HuH-7 (cell line): ENCODE results near the gene NFE2L3.
"Not testable (repeated sequence)": the region's sequence is repeated elsewhere in the genome, so short reads cannot be mapped to it uniquely, and the experiment has no call there.

Experiments
- DNase-seq: peaks from one replicate; pipeline ENCODE4 v3.0.0; 2011; ENCODE audit warnings: low spot score

NFE2L3 gene, protein sequence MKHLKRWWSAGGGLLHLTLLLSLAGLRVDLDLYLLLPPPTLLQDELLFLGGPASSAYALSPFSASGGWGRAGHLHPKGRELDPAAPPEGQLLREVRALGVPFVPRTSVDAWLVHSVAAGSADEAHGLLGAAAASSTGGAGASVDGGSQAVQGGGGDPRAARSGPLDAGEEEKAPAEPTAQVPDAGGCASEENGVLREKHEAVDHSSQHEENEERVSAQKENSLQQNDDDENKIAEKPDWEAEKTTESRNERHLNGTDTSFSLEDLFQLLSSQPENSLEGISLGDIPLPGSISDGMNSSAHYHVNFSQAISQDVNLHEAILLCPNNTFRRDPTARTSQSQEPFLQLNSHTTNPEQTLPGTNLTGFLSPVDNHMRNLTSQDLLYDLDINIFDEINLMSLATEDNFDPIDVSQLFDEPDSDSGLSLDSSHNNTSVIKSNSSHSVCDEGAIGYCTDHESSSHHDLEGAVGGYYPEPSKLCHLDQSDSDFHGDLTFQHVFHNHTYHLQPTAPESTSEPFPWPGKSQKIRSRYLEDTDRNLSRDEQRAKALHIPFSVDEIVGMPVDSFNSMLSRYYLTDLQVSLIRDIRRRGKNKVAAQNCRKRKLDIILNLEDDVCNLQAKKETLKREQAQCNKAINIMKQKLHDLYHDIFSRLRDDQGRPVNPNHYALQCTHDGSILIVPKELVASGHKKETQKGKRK

DNA sequence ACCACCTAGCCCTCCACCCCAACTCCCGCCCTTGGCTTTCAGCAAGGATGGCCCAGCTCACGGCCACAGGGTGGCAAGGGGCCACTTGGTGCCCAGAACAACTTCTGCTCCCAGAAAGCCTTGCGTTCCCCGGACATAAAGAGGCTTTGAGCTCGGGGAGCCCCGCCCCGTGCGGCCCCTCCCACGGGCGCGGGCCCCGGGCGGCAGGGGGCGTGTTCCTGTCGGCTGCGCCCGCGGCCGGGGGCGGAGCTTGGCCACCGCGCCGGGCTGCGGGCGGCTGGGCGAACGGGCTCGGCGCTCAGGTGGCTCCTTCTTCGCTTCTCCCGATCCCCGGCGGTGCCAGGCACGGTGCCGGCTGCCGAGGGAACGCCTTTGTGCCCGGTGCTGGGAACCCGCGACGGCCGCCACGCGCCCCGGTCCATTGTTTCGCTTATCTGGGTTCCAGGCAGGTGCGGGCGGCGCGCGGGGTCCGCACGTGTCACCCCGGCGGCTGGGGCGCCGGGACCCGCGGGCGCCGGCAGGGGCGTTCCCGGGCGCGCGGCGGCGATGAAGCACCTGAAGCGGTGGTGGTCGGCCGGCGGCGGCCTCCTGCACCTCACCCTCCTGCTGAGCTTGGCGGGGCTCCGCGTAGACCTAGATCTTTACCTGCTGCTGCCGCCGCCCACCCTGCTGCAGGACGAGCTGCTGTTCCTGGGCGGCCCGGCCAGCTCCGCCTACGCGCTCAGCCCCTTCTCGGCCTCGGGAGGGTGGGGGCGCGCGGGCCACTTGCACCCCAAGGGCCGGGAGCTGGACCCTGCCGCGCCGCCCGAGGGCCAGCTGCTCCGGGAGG is at the start of gene NFE2L3:
Gene NFE2L3 (plus strand): TSS at position 246 of the 829 bp plus-strand sequence. CDS start 301 bp downstream, at position 547.
- peak; percentile 92 for DNase-seq

DNA sequence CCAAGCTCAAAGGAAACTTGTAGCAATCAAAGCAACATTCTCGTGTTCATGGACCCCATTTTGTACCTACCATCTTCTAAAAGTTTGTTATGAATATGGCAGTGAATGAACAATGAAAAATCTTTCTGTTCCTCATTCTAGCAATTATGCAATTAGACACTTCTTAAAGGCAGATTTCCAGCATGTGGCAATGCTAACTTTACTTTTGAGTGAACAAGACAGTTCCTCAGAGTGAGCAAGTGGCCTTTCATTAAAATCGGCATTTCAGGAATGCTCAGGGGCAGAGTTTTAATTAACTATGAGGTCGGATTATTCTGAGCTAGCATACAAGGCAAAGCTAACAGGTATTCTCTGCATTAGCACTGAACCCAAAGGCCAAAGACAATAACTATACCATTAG is 48.4 kb upstream of the NFE2L3 start:
- DNase-seq: no peak

DNA sequence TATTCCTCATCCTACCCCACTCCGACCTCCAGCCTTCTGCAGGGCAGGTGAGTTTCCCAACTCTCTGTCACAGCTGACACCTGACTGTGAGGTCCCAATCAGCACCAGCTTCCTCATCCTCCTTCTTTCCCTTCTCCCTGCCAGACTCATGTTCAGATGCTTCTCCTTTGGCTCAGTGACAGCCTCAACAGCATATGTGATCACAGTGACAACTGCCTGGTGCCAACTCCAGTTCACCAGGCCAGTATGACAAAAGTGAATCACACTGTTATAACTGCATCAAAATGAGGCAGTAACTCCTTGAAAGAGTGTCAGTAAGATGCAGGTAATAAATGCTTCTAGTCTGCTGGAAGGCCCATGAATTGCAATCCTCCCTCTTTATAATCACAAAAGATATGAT is 46.8 kb upstream of the NFE2L3 start:
- no peak for DNase-seq

DNA sequence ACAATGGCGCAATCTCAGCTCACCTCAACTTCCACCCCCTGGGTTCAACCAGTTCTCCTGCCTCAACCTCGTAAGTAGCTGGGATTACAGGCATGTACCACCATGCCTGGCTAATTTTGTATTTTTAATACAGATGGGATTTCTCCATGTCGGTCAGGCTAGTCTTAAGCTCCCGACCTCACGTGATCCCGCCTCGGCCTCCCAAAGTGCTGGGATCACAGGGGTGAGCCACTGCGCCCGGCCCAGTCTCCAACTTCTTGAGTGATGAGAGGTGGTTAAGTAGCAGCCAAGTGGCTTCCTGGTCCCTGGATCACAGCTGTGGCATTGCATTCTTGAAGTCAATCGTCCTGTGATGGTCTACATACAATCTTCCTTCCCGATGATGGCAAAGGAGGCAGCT is 46.1 kb upstream of the NFE2L3 start:
- no peak for DNase-seq

DNA sequence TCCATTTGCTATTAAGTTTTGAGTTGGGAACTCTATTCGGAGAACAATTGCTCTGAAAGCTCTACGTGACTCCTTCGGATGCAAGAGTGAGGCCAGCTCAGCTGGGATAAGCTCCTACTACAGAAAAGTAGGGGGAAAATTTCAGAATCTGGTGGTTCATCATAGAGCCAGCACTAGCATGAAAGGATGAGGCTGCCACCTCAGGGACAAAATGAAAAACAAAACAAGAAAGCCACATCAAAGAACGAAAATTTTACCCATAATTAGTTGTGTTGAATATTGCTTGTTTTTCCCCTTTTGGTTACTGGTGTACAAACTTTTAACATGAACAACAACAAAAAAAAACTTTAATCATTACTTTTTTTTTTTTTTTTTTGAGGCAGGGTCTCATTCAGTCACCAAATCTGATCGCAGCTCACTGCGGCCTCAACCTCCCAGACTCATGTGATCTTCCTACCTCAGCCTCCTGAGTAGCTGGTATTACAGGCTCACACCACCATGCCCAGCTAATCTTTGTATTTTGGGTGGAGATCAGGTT is 39.7 kb upstream of the NFE2L3 start:
- no peak for DNase-seq

DNA sequence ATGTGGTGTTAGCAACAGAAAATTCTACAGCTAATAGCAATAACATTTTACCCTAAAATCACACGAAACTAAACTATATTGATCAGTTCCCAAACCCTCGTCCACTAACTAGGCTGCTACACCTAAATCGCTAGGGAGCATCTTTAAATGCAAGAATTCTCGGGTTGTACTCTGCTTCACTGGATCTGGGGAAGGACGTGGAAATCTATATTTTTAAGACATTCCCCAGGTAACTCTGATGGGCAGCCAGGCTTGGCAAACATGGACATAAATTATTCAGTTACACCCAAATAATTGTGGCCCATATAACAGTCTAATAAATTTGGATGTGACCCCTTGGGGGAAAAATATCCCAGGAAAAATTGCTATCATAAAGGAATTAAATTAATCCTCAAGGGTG is 36.3 kb upstream of the NFE2L3 start:
- no peak for DNase-seq

DNA sequence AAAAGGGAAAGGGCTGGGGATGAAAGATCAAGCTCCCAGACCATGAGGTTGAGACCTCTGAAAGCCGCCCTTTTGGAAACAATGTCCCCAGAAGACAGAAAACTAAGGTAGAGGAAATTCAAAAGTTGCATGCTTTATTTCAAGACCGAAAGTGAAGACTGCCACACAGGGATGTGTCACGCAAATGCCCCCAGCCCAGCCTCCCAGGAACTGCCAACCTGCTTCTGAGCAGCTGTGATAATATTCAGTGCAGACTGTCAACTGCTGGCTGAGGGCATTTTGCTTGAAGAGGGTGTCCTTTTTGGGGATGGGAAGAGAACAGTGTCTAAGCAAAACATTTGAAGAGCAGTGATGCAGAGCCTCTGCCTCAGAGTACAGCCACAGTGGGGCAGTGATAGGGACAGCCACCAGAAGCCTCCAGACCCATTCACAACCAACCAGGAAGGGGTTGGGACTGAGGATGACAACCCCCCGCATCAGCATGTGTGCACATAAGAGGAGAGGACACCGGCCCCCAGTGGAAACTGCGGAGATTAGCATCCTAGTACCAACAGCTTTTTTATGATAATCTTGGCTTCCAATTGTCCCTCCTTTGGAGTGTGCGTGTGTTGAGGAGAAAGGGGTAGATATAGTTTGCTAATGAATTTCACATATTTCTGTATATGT is 34.7 kb upstream of the NFE2L3 start:
- DNase-seq: peak; percentile 17

DNA sequence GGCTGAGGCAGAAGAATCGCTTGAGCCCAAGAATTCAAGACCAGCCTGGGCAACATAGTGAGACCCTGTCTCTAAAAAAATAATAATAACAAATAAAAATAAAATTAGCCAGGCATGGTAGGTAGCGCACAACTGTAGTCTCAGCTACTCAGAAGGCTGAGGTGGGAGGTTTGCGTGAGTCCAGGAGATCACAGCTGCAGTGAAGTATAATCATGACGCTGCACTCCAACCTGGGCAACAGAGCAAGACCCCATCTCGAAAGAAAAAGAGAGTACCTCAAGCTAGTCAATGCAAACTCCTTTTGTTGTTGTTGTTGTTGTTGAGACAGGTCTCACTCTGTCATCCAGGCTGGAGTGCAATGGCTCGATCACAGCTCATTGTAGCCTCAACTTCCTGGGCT is 34.0 kb upstream of the NFE2L3 start:
- no peak for DNase-seq

DNA sequence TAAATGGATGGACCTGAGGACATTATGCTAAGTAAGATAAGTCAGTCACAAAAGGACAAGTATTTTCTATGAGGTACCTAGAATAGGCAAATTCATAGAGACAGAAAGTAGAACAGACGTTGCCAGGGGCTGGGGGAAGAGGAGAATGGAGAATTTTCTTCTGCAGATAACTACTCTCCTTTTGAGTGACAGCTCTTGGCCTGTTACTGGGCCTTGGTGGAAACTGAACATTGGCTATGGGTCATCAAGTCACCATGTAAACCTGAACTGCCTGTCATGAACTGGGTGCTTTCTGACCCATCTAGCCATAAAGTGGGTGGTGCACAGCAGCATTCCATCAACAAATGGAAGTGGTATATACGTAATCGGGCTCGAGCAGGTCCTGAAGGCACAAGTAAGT is 29.3 kb upstream of the NFE2L3 start:
- DNase-seq: no peak

DNA sequence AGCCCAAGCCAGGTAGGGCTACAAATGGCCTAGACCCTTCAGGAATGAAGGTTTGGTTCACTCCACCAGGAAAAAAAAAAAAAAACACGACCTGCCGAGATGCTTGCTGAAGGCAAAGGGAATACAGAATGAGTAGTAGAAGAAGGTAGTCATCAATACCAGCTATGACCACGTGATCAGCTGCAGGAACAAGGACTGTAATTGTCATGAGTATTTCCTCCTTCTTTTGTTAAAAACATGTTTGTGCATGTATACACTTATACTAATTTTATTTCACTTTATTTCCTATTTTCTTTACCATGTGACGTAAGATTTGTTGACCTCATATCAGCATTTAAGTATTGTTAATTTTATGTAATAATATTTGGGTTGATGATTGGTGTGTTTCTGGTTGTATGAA is 27.2 kb upstream of the NFE2L3 start:
- DNase-seq: not testable (repeated sequence)

DNA sequence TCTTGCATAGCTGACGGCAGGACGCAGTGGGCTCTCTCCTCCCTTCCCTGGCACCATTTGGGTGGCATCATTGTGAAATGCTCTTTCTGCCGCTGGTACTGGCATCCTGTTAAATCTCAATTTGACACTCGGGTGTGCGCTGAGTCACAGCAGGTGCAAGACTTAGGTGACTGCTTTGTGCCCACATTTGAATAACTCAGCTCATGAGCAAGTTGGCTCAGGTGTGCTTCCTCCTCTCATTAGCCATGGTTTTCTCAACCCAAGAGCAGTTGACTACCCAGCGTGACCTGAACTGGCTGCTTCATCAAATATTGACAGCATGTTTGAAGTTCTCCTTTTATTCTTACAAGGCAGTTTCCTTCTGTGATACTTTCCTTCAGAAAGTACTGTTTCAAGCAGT is 24.6 kb upstream of the NFE2L3 start:
- no peak for DNase-seq

DNA sequence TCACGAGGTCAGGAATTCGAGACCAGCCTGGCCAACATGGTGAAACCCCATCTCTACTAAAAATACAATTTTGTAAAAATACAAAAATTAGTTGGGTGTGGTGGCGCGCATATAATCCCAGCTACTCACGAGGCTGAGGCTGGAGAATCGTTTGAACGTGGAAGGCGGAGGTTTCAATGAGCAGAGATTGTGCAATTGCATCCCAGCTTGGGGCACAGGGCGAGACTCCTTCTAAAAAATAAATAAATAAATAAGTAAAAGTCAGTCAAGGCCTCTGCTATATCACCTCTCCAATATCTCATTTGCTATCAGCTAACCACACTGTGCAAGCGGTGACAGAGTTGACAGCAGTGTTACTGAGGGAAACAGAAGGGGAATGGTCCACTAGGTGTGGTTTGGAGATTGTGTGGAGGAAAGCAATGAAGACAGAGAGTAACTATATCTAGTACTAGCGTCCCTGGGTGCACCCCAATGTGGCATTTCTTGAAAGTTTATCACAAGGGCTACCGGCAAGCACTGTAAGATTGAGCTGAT is 20.9 kb upstream of the NFE2L3 start:
- no peak for DNase-seq

DNA sequence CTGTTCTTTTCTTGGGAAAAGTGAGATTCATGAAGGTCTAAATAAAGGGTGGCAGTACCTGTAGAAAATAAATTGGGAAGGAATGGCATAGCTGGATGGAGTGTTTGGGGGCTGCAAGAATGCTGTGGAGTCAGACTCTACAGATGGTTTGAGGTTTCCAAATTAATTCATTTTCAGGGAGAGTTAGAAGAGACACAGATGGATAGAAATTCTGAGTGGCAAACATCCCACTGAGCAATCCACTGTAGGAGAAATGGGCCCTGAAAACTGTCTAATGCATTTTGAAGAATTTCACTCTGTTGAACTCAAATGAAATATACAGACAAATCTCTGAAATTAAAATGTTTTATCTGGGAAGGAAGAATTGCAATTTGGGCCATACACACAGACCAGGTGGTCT is 16.9 kb upstream of the NFE2L3 start:
- DNase-seq: no peak

DNA sequence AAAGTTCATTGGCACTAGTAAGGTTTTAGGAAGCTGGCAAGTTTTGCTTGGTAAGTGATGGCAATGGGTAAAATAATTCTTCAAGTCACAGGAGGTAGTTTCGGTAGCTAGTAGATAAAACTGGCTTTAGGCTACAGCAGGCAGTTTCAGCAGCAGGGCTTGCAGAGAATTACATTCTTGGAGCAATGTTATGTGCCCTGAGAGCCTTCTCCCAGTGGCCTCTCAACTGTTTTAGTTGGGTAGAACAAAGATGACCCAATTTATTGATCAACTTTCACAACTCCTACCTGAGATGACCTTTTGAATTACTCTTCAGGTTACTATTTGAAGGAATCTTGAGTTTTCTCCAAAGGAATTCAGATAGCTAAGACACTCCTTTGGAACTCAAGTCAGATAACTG is 16.4 kb upstream of the NFE2L3 start:
- no peak for DNase-seq

DNA sequence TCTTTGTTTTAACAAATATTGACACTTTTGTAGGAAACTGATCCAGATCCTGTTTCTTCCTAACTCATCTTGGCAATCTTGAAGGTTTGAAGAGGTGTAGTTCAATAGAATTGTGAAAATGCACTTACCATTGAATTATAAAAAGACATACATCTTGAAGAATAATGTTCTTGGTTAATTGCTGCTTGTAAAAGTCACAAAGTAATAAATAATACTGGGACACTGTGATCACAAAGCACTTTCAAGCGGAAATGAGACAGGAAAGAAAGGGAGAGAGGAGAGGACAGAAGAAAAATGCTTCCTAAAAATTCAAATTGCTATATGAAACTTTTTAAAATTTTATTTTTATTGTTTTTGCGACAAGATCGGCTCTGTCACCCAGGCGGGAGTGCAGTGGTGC is 15.2 kb upstream of the NFE2L3 start:
- DNase-seq: no peak

DNA sequence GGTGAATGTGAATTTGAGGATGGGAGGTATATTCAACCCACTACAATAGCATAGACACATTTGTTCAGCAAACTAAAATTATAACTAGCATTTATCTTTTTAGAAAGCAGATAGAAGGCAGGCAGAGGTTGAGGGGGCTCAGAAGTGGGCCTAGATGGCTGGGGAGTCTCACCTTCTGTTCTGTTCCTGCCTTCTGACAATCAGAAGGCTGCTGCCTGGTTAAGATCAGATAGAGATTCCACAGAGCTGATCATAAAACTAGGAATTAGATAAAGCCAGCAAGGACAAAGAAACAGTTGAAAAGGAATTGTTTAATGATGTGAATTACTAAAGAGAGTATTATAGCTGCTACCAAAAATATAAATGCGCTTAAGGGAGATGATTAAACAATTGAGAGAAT is 11.6 kb upstream of the NFE2L3 start:
- DNase-seq: no peak

DNA sequence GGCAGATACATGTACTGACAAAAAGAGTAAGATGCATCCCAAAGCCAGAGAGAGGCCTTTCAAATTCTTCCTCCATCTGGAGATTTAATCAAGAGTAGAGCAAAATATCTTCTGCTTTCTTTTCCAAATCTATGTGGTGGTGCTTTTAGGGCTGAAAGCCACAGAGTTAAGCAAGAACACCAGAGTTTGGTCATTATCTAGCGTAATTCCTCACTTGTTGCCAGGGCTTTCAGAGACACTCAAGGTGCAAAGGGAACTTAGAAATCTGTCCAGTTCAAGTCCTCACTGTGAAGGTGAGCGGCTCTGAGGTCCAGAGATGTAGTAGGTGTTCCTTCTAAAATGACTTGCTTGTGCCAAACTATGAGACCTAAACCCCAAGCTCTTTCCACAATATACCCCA is 10.9 kb upstream of the NFE2L3 start:
- no peak for DNase-seq

DNA sequence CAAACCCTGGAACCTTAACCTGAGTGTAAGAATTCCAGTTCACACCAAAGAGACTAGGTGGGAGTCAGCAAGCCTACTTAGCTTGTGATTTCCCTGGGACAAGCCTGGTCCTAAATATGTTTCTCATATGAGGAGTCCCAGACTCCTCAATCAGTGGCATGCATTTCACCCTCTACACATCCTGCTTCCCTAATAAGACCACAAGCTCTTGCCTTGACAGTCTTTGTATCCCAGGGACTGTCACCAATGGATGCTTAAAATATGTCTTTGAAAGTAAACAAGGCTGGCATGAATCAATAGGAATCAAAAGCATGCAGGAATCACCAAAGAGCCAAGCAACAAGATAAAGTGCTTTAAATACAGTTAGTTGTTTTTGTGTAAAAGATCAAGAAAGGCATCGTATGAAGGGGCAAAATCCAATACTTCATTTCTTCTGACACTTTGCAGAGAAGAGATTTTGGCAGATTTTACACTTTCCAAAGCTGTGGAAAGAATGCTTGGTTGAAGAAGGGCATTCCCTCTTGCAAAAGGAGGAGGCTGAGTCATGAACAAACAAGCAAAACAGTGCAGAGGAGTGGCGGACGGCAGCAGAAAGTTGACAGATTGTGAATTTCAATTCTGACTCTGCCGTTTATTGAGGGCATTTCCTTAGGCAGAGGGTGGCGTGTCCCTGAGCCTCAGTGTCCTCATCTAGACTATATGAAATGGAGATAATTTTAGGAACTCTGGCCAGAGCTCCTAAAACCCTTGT is 8.5 kb upstream of the NFE2L3 start:
- no peak for DNase-seq

DNA sequence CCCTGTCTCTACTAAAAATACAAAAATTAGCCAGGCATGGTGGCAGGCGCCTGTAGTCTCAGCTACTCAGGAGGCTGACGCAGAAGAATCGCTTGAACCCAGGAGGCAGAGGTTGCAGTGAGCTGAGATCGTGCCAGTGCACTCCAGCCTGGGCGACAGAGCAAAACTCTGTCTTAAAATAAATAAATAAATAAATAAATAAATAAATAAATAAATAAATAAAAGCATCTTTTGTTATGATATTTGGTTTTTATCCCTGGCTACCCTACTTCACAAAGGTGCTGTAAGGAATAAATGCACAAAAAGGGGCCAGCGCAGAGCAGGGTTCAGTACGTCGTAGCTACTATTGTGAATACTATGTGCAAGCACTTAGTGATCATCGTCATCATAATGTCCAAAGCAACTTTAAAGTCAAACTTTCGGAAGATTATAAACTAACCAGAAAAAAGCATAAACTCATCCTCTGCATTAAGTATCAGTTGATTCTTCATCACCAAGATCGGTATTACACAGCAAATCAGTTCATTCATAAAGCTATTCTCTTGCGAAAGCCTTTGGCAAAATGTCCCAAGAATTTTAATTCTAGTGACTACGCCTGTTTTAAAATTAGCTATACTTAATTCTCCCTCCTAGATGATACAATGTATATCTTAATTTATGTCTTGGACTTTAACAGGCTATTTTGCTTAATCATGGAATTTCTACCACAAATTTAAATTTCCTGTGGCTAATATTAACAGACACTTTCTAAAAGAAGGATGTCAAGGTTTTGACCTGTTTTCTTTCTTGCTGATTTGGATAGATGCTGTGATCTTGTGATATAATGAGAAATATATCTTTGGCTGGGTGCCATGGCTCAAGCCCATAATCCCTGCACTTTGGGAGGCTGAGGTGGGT is 7.6 kb upstream of the NFE2L3 start:
- DNase-seq: no peak

DNA sequence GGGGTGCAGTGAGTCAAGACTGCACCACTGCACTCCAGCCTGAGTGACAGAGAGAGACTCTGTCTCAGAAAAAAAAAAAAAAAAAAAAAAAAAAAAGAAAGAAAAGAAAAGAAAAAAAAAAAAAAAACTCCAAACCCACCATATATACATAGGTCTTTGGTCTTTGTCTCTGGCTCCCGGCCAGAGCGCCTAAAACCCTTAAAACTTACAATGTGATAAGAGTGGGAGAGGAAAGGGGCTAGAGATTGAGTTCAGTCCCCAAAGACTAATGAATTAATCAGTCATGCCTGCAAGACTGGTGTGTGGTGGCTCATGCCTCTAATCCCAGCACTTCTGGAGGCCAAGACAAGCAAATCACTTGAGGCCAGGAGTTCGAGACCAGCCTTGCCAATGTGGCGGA is 6.8 kb upstream of the NFE2L3 start:
- DNase-seq: no peak
